Liver (tissue), 3 donors: ENCODE measurements around the gene TOR4A.

ENCODE experiments used
- ATF3 ChIP-seq: IDR thresholded peaks from 2 replicates; pipeline ENCODE4 v1.6.1; 2016; ENCODE audit warnings: antibody characterized with exemption
- CTCF ChIP-seq: fragments of 150-350 bp; IDR thresholded peaks from 2 replicates; pipeline ENCODE4 v1.5.1; 2017; ENCODE audit warnings: improper control_type of control experiment, low read depth, low read length; ENCODE audit not compliant: missing input control
- EGR1 ChIP-seq, 2 donors: IDR thresholded peaks; 2 replicates each; pipeline ENCODE4 v1.6.1; 2016 to 2018; ENCODE audit warnings: antibody characterized with exemption in 2 of 2, low read depth in 2 of 2
- HNF4A ChIP-seq, 2 donors: conservative IDR thresholded peaks; 2 replicates each; pipeline ENCODE4 v1.6.1; 2016; ENCODE audit warnings: antibody characterized with exemption in 2 of 2, mild to moderate bottlenecking in 2 of 2
- MAX ChIP-seq: IDR thresholded peaks from 2 replicates; pipeline ENCODE4 v1.6.1; 2016; ENCODE audit warnings: antibody characterized with exemption
- RAD21 ChIP-seq, 2 donors: IDR thresholded peaks; 2 replicates each; pipeline ENCODE4 v1.6.1; 2016; ENCODE audit warnings: antibody characterized with exemption in 2 of 2, mild to moderate bottlenecking in 2 of 2
- REST ChIP-seq: IDR thresholded peaks from 2 replicates; pipeline ENCODE4 v1.6.1; 2016; ENCODE audit warnings: antibody characterized with exemption, mild to moderate bottlenecking
- SP1 ChIP-seq: IDR thresholded peaks from 2 replicates; pipeline ENCODE4 v1.6.1; 2018; ENCODE audit warnings: antibody characterized with exemption, mild to moderate bottlenecking
- TAF1 ChIP-seq: conservative IDR thresholded peaks from 2 replicates; pipeline ENCODE4 v1.6.1; 2016; ENCODE audit warnings: antibody characterized with exemption, mild to moderate bottlenecking
- YY1 ChIP-seq: IDR thresholded peaks from 2 replicates; pipeline ENCODE4 v1.6.1; 2016; ENCODE audit warnings: antibody characterized with exemption, mild to moderate bottlenecking
- donor health status: healthy.
- donor health status: healthy.

GRCh38 chr9:137227853-137228505, 49.5 kb upstream of the TOR4A start:
- no peak for TF ChIP-seq CTCF
- TF ChIP-seq REST = no peak
- no peak for TF ChIP-seq SP1
- TF ChIP-seq MAX = no peak
- TF ChIP-seq RAD21 (IDR thresholded peaks at IDR 0.05) = no peak
- TF ChIP-seq HNF4A (conservative IDR thresholded peaks at IDR 0.05) = no peak
- TF ChIP-seq ATF3 = no peak
- TF ChIP-seq EGR1 (IDR thresholded peaks at IDR 0.05; ENCODE audit: low read depth in 2 of 2) = no peak
- no peak for TF ChIP-seq TAF1
- no peak for TF ChIP-seq YY1
